H7 (cell line): Measurements from ENCODE around the gene PHLDB3. TPM values are rescaled to one million over a fixed set of nuclear protein-coding genes. Genes with fewer than 3 reads are reported as not detected.
A peak's percentile ranks its signal among the peaks of the same experiment; 100 is the strongest.
"Not testable (repeated sequence)": the region's sequence is repeated elsewhere in the genome, so short reads cannot be mapped to it uniquely, and the experiment has no call there.

ENCODE experiments used
- DNase-seq: peaks from one replicate; pipeline ENCODE4 v3.0.0; 2012
- H3K27me3 ChIP-seq: 2 replicates; pipeline ENCODE4 v1.6.0; 2011; ENCODE audit warnings: mild to moderate bottlenecking, low read length; ENCODE audit not compliant: control insufficient read depth, insufficient read depth
- H3K36me3 ChIP-seq: replicated peaks from 2 replicates; pipeline ENCODE4 v1.5.1; 2011; ENCODE audit warnings: low read length; ENCODE audit not compliant: control insufficient read depth, insufficient read depth
- H3K4me3 ChIP-seq: 2 replicates; pipeline ENCODE4 v1.5.1; 2011; ENCODE audit warnings: low read depth, mild to moderate bottlenecking, control low read depth, low read length, moderate library complexity; ENCODE audit not compliant: insufficient read depth
- total RNA-seq: library from RNA; depleted of rRNA; stranded (reverse); fragments of >200 nt; shearing (Covaris generic); gene quantifications from 2 replicates; pipeline ENCODE4 v1.2.3, GENCODE V29; 2014

PHLDB3 gene
- total RNA-seq, 1 experiment from 2014 or later = 3.5 TPM

GRCh38 chr19:43534816-43535761 is 30.5 kb upstream of the PHLDB3 start:
- no peaks in the 10 kb centered on the region for H3K27me3 ChIP-seq
- peaks cover 2% of the 10 kb centered on the region for H3K36me3 ChIP-seq
- peak; percentile 90 for DNase-seq
- no peak overlapping the region for H3K4me3 ChIP-seq

- Histone ChIP-seq H3K27me3 (0 out of 2 replicates have a peak, but pooled peaks cover 2% of the 10 kb centered on the region), H3K36me3 (peaks cover 2% of the 10 kb centered on the region), H3K4me3 (peak overlapping the region; percentile 61)
- no peak for DNase-seq
Measured at GRCh38 chr19:43534305-43534815, 29.8 kb upstream of the PHLDB3 start.

GRCh38 chr19:43533546-43534304 is 29.2 kb upstream of the PHLDB3 start:
- DNase-seq = peak; percentile 95
- H3K27me3 ChIP-seq = 0 out of 2 replicates have a peak, but pooled peaks cover 2% of the 10 kb centered on the region
- peak overlapping the region; percentile 61 for H3K4me3 ChIP-seq
- peaks cover under 1% of the 10 kb centered on the region for H3K36me3 ChIP-seq

- peaks cover 5% of the 10 kb centered on the region; the same call in 1 of the 2 replicates for H3K27me3 ChIP-seq
- peak within 1 kb of the TSS; percentile 61 for H3K4me3 ChIP-seq
- peak; percentile 97 for DNase-seq
- no peaks in the 10 kb centered on the region; the same call in 1 of the 2 replicates for H3K36me3 ChIP-seq
Measured at GRCh38 chr19:43532962-43533545, 28.5 kb upstream of the PHLDB3 start, which contains the start of gene ZNF575. Gene ZNF575 (plus strand): TSS chr19:43533188. CDS start chr19:43534423, 1,235 bp downstream.

- Histone ChIP-seq H3K4me3 (peak overlapping the region; percentile 61), H3K27me3 (peaks cover 7% of the 10 kb centered on the region; the same call in 1 of the 2 replicates), H3K36me3 (no peaks in the 10 kb centered on the region)
- DNase-seq = peak; percentile 65
Measured at GRCh38 chr19:43532571-43532961, 28.0 kb upstream of the PHLDB3 start.

- Histone ChIP-seq H3K36me3 (no peaks in the 10 kb centered on the region), H3K4me3 (no peak overlapping the region), H3K27me3 (peaks cover 23% of the 10 kb centered on the region)
- DNase-seq = no peak
Measured at GRCh38 chr19:43527860-43528622, 23.5 kb upstream of the PHLDB3 start.

GRCh38 chr19:43526884-43527859 is 22.6 kb upstream of the PHLDB3 start, which contains the start of gene ETHE1:
Gene ETHE1 (minus strand): TSS chr19:43527201. CDS start chr19:43527177, 24 bp downstream.
- DNase-seq = peak; percentile 95
- peak within 1 kb of the TSS; percentile 71 for H3K4me3 ChIP-seq
- H3K36me3 ChIP-seq = no peaks in the 10 kb centered on the region
- peaks cover 23% of the 10 kb centered on the region for H3K27me3 ChIP-seq

GRCh38 chr19:43525836-43526771 is 21.6 kb upstream of the PHLDB3 start:
- peak; percentile 64 for DNase-seq
- Histone ChIP-seq H3K36me3 (no peaks in the 10 kb centered on the region), H3K4me3 (peak overlapping the region; percentile 71), H3K27me3 (peaks cover 23% of the 10 kb centered on the region)

GRCh38 chr19:43524922-43525835 is 20.6 kb upstream of the PHLDB3 start:
- no peaks in the 10 kb centered on the region for H3K36me3 ChIP-seq
- H3K27me3 ChIP-seq = peaks cover 23% of the 10 kb centered on the region
- DNase-seq = peak; percentile 63
- H3K4me3 ChIP-seq = peak overlapping the region; percentile 71

- not testable (repeated sequence) for DNase-seq, H3K36me3 ChIP-seq, H3K4me3 ChIP-seq
- H3K27me3 ChIP-seq = peaks cover 21% of the 10 kb centered on the region
Measured at GRCh38 chr19:43523696-43524095, 19.1 kb upstream of the PHLDB3 start.

GRCh38 chr19:43522929-43523328 is 18.4 kb upstream of the PHLDB3 start:
- no peak for DNase-seq
- H3K27me3 ChIP-seq = peaks cover 18% of the 10 kb centered on the region
- H3K4me3 ChIP-seq = no peak overlapping the region
- no peaks in the 10 kb centered on the region for H3K36me3 ChIP-seq
